ENCODE results near the gene WIPF1.

The WIPF1 gene

GRCh38 chr2:174621323-174621722 is 23.7 kb upstream of the WIPF1 start:
- no peak for DNase-seq

- DNase-seq: no peak
Measured at GRCh38 chr2:174618179-174618578, 20.6 kb upstream of the WIPF1 start.

- DNase-seq: no peak
Measured at GRCh38 chr2:174617718-174618117, 20.1 kb upstream of the WIPF1 start.

GRCh38 chr2:174617120-174617519 is 19.5 kb upstream of the WIPF1 start:
- DNase-seq: no peak

- DNase-seq: no peak
Measured at GRCh38 chr2:174615871-174616436, 18.4 kb upstream of the WIPF1 start.

GRCh38 chr2:174614261-174614660 is 16.7 kb upstream of the WIPF1 start:
- DNase-seq: no peak

- DNase-seq: no peak
Measured at GRCh38 chr2:174613531-174613930, 15.9 kb upstream of the WIPF1 start.

- DNase-seq: no peak
Measured at GRCh38 chr2:174612970-174613369, 15.4 kb upstream of the WIPF1 start.

GRCh38 chr2:174611854-174612253 is 14.2 kb upstream of the WIPF1 start:
- no peak for DNase-seq

- no peak for DNase-seq
Measured at GRCh38 chr2:174611006-174611405, 13.4 kb upstream of the WIPF1 start.

GRCh38 chr2:174610243-174610995 is 12.8 kb upstream of the WIPF1 start:
- no peak for DNase-seq

- no peak for DNase-seq
Measured at GRCh38 chr2:174609261-174609660, 11.7 kb upstream of the WIPF1 start.

- DNase-seq: no peak
Measured at GRCh38 chr2:174608866-174609214, 11.2 kb upstream of the WIPF1 start.

GRCh38 chr2:174607989-174608865 is 10.6 kb upstream of the WIPF1 start:
- peak; percentile 31 for DNase-seq

- no peak for DNase-seq
Measured at GRCh38 chr2:174607584-174607983, 10.0 kb upstream of the WIPF1 start.

GRCh38 chr2:174606336-174606735 is 8.7 kb upstream of the WIPF1 start:
- no peak for DNase-seq

- DNase-seq: no peak
Measured at GRCh38 chr2:174605687-174606086, 8.1 kb upstream of the WIPF1 start.

- peak; percentile 39 for DNase-seq
Measured at GRCh38 chr2:174603280-174603679, 5.7 kb upstream of the WIPF1 start.

GRCh38 chr2:174602745-174603144 is 5.1 kb upstream of the WIPF1 start:
- no peak for DNase-seq

- DNase-seq: no peak
Measured at GRCh38 chr2:174600349-174600748, 2.7 kb upstream of the WIPF1 start.

GRCh38 chr2:174599310-174599921 is 1.8 kb upstream of the WIPF1 start:
- no peak for DNase-seq

- no peak for DNase-seq
Measured at GRCh38 chr2:174597009-174597344, 627 bp downstream of the WIPF1 start.

- no peak for DNase-seq
Measured at GRCh38 chr2:174595891-174596397, 1.7 kb downstream of the WIPF1 start.
